ENCODE results near the gene VAV3. TPM values are rescaled to one million over a fixed set of nuclear protein-coding genes. Genes with fewer than 3 reads are reported as not detected.

VAV3 gene
- total and polyA plus RNA-seq, 3 donors from 2014 or later, result 10.1 to 11.4 (median 11.3) TPM

GRCh38 chr1:107954126-107954525, 10.9 kb downstream of the VAV3 start:
- no peak overlapping the region for H3K4me3 ChIP-seq

DNA sequence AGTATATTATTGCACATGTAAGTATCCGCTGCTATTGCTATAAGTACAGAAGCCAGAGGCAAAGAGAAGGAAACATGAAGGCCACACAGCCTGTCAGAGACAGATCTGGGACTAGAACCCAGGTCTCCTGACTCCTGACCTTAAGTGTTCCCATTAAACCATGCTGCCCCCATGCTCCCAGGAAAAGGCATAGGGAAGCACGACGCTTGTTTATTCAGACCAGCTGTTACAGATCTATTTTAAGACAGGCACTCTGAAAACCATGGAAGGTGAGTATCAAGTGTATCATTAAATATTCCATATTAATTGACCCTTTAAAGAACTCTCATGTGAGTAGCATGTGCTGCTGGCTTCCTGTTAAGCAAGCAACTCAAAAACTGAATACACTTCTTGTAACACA, 11.4 kb downstream of the VAV3 start:
- intact Hi-C loops (cut with DNase I; ENCODE audit: low total_unique reads), result no loop called here
- Histone ChIP-seq H3K4me3 (no peak overlapping the region), H3K9me3 (no peaks in the 10 kb centered on the region), H3K4me1 (no peaks in the 10 kb centered on the region), H3K36me3 (ENCODE audit: low read depth, missing control alignments) (no peaks in the 10 kb centered on the region), H3K27me3 (no peaks in the 10 kb centered on the region), H3K27ac (no peak overlapping the region)
- TF ChIP-seq, protein P1, sequence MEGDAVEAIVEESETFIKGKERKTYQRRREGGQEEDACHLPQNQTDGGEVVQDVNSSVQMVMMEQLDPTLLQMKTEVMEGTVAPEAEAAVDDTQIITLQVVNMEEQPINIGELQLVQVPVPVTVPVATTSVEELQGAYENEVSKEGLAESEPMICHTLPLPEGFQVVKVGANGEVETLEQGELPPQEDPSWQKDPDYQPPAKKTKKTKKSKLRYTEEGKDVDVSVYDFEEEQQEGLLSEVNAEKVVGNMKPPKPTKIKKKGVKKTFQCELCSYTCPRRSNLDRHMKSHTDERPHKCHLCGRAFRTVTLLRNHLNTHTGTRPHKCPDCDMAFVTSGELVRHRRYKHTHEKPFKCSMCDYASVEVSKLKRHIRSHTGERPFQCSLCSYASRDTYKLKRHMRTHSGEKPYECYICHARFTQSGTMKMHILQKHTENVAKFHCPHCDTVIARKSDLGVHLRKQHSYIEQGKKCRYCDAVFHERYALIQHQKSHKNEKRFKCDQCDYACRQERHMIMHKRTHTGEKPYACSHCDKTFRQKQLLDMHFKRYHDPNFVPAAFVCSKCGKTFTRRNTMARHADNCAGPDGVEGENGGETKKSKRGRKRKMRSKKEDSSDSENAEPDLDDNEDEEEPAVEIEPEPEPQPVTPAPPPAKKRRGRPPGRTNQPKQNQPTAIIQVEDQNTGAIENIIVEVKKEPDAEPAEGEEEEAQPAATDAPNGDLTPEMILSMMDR (IDR thresholded peaks at IDR 0.05), result no peak
- TF ChIP-seq POLR2A (IDR thresholded peaks at IDR 0.05), result no peak
- DNase-seq, result no peak
- 73 to 75% methylated on average over 3 of the region's 3 CpGs for WGBS, 2 donors

More at GRCh38 chr1:107954126-107954525, 10.9 kb downstream of the VAV3 start:
- Histone ChIP-seq H3K27me3 (no peaks in the 10 kb centered on the region), H3K9me3 (no peaks in the 10 kb centered on the region), H3K27ac (no peak overlapping the region), H3K4me1 (no peaks in the 10 kb centered on the region), H3K36me3 (ENCODE audit: low read depth, missing control alignments) (no peaks in the 10 kb centered on the region)
- TF ChIP-seq, protein P1 (IDR thresholded peaks at IDR 0.05), result no peak
- TF ChIP-seq POLR2A (IDR thresholded peaks at IDR 0.05), result no peak
- DNase-seq, result no peak
- intact Hi-C loops (cut with DNase I; ENCODE audit: low total_unique reads), result no loop called here

GRCh38 chr1:107952989-107953388, 12.0 kb downstream of the VAV3 start:
- intact Hi-C loops (cut with DNase I; ENCODE audit: low total_unique reads), result no loop called here
- DNase-seq, result no peak
- TF ChIP-seq POLR2A (IDR thresholded peaks at IDR 0.05), result no peak
- TF ChIP-seq, protein P1 (IDR thresholded peaks at IDR 0.05), result no peak
- Histone ChIP-seq H3K4me3 (no peak overlapping the region), H3K27me3 (no peaks in the 10 kb centered on the region), H3K4me1 (no peaks in the 10 kb centered on the region), H3K27ac (no peak overlapping the region), H3K36me3 (ENCODE audit: low read depth, missing control alignments) (no peaks in the 10 kb centered on the region), H3K9me3 (no peaks in the 10 kb centered on the region)
- 51 to 56% methylated on average over 2 of the region's 2 CpGs for WGBS, 2 donors

GRCh38 chr1:107950464-107950863, 14.5 kb downstream of the VAV3 start:
- WGBS, 2 donors, result 76 to 84% methylated on average over 3 of the region's 3 CpGs
- H3K27ac ChIP-seq, result no peak overlapping the region
- TF ChIP-seq POLR2A (IDR thresholded peaks at IDR 0.05), result no peak
- TF ChIP-seq, protein P1 (IDR thresholded peaks at IDR 0.05), result no peak

DNA sequence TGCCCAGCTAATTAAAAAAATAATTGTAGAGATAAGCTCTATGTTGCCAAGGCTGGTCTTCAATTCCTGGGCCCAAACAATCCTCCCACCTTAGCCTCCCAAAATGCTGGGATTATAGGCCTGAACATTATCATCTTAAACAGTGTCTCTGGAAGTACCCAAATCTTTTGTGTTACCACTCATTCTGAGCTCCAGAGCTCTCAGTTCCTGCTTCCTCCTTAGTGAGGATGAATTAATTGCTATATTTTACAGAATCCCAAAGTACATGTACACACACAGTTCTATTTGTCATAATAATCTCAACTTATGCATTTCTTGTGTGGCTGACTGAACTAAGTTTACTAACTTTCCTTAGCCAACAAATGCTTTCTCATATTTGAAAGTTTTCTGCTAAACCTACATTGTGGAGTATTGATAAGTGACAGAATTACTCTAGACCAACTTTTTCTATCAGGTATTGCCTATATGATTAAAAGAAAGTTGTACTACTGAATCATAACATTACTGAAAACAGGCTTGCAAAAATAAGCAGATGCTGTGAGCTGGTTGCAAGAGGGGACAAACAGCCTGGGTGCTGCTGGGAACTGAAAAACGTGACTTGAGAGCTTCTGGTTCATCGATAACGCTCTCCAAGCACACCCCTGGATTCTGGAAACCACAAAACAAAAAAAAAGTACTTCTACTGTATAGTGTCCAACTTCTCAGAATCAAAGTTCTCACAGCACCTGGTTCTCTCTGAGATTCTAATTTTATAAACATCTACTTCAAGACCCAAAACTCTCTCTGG, 15.3 kb downstream of the VAV3 start:
- Histone ChIP-seq H3K4me3 (no peak overlapping the region), H3K36me3 (ENCODE audit: low read depth, missing control alignments) (no peaks in the 10 kb centered on the region), H3K4me1 (no peaks in the 10 kb centered on the region), H3K9me3 (no peaks in the 10 kb centered on the region), H3K27ac (no peak overlapping the region), H3K27me3 (no peaks in the 10 kb centered on the region)
- intact Hi-C loops (cut with DNase I; ENCODE audit: low total_unique reads), result no loop called here
- no peak for TF ChIP-seq POLR2A (IDR thresholded peaks at IDR 0.05)
- TF ChIP-seq, protein P1 (IDR thresholded peaks at IDR 0.05), result no peak
- DNase-seq, result no peak
- WGBS, 2 donors, result 57 to 69% methylated on average over 3 of the region's 3 CpGs

More at GRCh38 chr1:107950464-107950863, 14.5 kb downstream of the VAV3 start:
- intact Hi-C loops (cut with DNase I; ENCODE audit: low total_unique reads), result no loop called here
- Histone ChIP-seq H3K4me3 (no peak overlapping the region), H3K27me3 (no peaks in the 10 kb centered on the region), H3K9me3 (no peaks in the 10 kb centered on the region), H3K4me1 (no peaks in the 10 kb centered on the region), H3K36me3 (ENCODE audit: low read depth, missing control alignments) (no peaks in the 10 kb centered on the region)
- no peak for DNase-seq
